ENCODE results near the gene CNTN2. TPM values are rescaled to one million over a fixed set of nuclear protein-coding genes. Genes with fewer than 3 reads are reported as not detected.

CNTN2 gene
- total RNA-seq, 1 donor from 2014 or later, result 7.4 TPM

DNA sequence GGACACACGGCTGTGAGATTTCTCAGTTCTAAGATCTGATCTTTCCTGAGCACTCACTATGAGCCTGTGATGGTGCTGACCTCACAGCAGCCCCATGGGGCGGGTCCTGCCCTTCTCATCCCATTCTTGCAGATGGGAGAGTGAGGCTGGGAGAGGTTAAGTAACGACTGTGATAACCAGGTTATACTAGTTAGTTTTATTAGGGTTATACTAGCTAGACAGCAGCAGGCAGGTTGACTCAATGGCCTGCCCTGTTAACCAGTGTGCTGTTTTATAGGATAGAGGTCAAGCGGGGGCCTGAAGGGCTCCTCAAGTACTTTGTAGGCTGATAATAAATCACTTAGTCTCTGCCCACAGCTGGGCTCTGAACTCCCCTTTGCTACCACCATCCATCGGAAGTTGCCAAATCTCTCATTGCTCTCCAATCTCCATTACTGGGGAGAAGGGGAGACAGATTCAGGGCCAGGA is 4.8 kb downstream of the CNTN2 start:
- intact Hi-C loops (cut with DNase I), result no loop called here
- H3K4me1 ChIP-seq, result no peaks in the 10 kb centered on the region
- H3K27ac ChIP-seq, result no peak overlapping the region
- H3K9me3 ChIP-seq, result no peaks in the 10 kb centered on the region
- no peak for DNase-seq (ENCODE audit: extremely low spot score in 2 of 2)
- no peaks in the 10 kb centered on the region for H3K36me3 ChIP-seq
- no peaks in the 10 kb centered on the region for H3K27me3 ChIP-seq
- TF ChIP-seq POLR2AphosphoS5 (IDR thresholded peaks at IDR 0.05; ENCODE audit: insufficient read depth in 1 of 2, low read depth in 1 of 2), result no peak
- TF ChIP-seq, protein P1, sequence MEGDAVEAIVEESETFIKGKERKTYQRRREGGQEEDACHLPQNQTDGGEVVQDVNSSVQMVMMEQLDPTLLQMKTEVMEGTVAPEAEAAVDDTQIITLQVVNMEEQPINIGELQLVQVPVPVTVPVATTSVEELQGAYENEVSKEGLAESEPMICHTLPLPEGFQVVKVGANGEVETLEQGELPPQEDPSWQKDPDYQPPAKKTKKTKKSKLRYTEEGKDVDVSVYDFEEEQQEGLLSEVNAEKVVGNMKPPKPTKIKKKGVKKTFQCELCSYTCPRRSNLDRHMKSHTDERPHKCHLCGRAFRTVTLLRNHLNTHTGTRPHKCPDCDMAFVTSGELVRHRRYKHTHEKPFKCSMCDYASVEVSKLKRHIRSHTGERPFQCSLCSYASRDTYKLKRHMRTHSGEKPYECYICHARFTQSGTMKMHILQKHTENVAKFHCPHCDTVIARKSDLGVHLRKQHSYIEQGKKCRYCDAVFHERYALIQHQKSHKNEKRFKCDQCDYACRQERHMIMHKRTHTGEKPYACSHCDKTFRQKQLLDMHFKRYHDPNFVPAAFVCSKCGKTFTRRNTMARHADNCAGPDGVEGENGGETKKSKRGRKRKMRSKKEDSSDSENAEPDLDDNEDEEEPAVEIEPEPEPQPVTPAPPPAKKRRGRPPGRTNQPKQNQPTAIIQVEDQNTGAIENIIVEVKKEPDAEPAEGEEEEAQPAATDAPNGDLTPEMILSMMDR (IDR thresholded peaks at IDR 0.05), result no peak
- no peak for TF ChIP-seq POLR2A (IDR thresholded peaks at IDR 0.05)
- no peak overlapping the region for H3K4me3 ChIP-seq

DNA sequence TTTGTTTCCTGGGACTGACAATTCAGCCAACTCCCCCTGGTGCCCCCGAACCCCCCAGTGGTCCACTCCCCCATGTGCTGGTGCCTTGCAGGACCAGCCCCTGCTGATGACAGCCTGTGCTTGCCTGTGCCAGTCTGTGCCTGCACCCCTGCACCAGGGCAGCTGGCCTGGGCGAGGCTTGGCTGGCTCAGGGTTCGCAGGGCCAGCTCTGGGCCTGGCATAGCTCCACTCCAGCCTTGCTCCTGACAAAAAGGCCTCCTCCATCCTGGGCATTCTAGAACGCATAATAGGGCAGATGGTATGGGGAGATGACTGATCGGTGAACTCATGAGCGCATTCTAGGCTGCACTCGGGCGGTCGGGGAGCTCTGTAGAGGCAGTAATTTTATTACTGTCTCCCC is 5.4 kb downstream of the CNTN2 start:
- H3K27me3 ChIP-seq, result no peaks in the 10 kb centered on the region
- DNase-seq (ENCODE audit: extremely low spot score in 2 of 2), result no peak
- TF ChIP-seq, protein P1 (IDR thresholded peaks at IDR 0.05), result no peak
- TF ChIP-seq POLR2A (IDR thresholded peaks at IDR 0.05) (no peak), POLR2AphosphoS5 (IDR thresholded peaks at IDR 0.05; ENCODE audit: insufficient read depth in 1 of 2, low read depth in 1 of 2) (no peak)
- H3K36me3 ChIP-seq, result no peaks in the 10 kb centered on the region
- H3K27ac ChIP-seq, result no peak overlapping the region
- H3K9me3 ChIP-seq, result no peaks in the 10 kb centered on the region
- H3K4me3 ChIP-seq, result no peak overlapping the region
- intact Hi-C loops (cut with DNase I), result no loop called here
- no peaks in the 10 kb centered on the region for H3K4me1 ChIP-seq

DNA sequence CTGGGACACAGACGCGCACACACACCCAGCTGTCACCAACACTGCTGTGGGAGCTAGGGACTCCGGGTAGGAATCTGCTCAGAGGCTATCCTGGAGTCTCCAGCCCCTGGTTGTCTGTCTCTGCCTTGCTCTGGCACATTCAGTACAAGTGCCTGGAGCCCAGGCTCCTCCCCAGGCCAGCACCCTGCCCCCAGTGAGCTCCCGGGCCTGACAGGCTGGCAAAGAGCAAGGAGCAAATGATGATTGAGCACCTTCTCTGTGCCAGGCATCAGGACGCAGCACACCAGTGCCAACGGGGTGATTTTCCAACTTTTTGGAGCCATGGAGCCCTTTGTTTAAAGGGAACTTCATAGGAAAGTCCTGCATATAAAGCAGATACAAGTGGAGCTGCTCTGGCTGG is 6.5 kb downstream of the CNTN2 start:
- Histone ChIP-seq H3K27me3 (no peaks in the 10 kb centered on the region), H3K36me3 (no peaks in the 10 kb centered on the region), H3K27ac (no peak overlapping the region), H3K9me3 (no peaks in the 10 kb centered on the region), H3K4me3 (no peak overlapping the region), H3K4me1 (no peaks in the 10 kb centered on the region)
- intact Hi-C loops (cut with DNase I), result no loop called here
- no peak for DNase-seq (ENCODE audit: extremely low spot score in 2 of 2)
- TF ChIP-seq, protein P1 (IDR thresholded peaks at IDR 0.05), result no peak
- no peak for TF ChIP-seq POLR2A (IDR thresholded peaks at IDR 0.05)
- TF ChIP-seq POLR2AphosphoS5 (IDR thresholded peaks at IDR 0.05; ENCODE audit: insufficient read depth in 1 of 2, low read depth in 1 of 2), result no peak

DNA sequence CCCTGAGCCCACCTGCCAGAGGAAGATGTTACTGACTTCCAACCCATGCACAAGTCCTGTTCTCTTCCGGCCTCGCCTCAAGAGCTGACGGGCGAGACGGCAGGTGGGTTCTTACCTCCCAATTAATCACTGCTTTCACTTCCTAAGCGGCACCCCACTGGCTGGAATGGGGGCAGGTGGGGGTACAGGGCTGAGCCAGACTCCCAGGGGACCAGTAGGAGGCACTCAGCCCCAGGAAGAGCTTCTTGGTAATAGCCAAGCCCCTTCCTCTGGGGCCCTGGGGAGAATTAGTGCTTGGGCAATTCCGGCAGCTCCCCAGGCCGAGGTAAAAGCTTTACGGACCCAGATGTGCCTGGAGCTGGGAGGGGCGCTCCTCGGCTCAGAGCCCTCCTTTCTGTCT is 9.7 kb downstream of the CNTN2 start:
- Histone ChIP-seq H3K27me3 (no peaks in the 10 kb centered on the region), H3K4me3 (no peak overlapping the region), H3K4me1 (no peaks in the 10 kb centered on the region), H3K9me3 (no peaks in the 10 kb centered on the region), H3K27ac (no peak overlapping the region), H3K36me3 (no peaks in the 10 kb centered on the region)
- intact Hi-C loops (cut with DNase I), result loop anchor here (10.0 kb wide), 1 partner anchor 248 kb away; no protein-coding TSS in a partner anchor
- DNase-seq (ENCODE audit: extremely low spot score in 2 of 2), result no peak
- no peak for TF ChIP-seq POLR2AphosphoS5 (IDR thresholded peaks at IDR 0.05; ENCODE audit: insufficient read depth in 1 of 2, low read depth in 1 of 2)
- no peak for TF ChIP-seq POLR2A (IDR thresholded peaks at IDR 0.05)
- TF ChIP-seq, protein P1 (IDR thresholded peaks at IDR 0.05), result no peak

DNA sequence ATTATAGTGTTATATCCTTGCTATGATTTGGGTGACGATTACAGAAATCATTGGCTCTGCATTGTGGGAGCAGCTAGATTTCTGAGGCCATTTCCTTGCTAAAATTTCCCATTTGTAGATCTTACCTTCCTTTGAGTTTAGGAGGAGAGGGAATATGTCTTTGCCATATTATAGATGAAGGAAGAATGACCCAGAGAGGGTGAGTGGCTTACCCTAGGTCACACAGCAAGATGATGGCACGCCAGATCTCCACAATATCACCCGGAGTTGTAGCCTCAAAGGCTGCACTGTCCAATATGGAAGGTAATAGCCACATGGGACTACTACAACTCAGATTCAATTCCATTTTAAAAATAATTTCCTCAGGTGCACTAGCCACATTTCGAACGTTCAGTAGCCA is 10.3 kb downstream of the CNTN2 start:
- intact Hi-C loops (cut with DNase I), result loop anchor here (10.0 kb wide), 1 partner anchor 248 kb away; no protein-coding TSS in a partner anchor
- no peaks in the 10 kb centered on the region for H3K4me1 ChIP-seq
- DNase-seq (ENCODE audit: extremely low spot score in 2 of 2), result no peak
- TF ChIP-seq, protein P1 (IDR thresholded peaks at IDR 0.05), result no peak
- no peak for TF ChIP-seq POLR2AphosphoS5 (IDR thresholded peaks at IDR 0.05; ENCODE audit: insufficient read depth in 1 of 2, low read depth in 1 of 2)
- no peak for TF ChIP-seq POLR2A (IDR thresholded peaks at IDR 0.05)
- no peaks in the 10 kb centered on the region for H3K36me3 ChIP-seq
- no peaks in the 10 kb centered on the region for H3K27me3 ChIP-seq
- no peak overlapping the region for H3K27ac ChIP-seq
- no peaks in the 10 kb centered on the region for H3K9me3 ChIP-seq
- H3K4me3 ChIP-seq, result no peak overlapping the region
